Measurements from ENCODE around the gene MYO16.

The MYO16 gene

DNA sequence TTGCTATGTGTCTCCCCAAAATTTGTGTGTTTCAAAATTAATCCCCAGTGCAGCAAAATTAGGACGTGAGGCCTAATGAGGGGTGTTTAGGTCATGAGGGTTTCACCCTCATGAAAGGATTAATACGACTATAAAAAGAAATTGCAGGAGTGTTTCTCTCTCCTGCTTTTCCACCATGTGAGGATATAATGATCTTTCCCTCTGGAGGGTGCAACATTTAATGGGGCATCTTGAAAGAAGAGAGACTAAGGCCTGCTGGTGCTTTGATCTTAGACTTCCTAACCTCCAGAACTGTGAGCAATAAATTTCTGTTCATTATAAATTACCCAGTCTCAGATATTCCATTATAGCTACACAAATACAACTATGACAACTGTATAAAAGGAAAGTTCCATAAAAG is 183.2 kb downstream of the MYO16 start:
- DNase-seq = no peak

- DNase-seq = no peak
These were observed 184.3 kb downstream of the MYO16 start for GRCh38 chr13:108813587-108814170.

DNA sequence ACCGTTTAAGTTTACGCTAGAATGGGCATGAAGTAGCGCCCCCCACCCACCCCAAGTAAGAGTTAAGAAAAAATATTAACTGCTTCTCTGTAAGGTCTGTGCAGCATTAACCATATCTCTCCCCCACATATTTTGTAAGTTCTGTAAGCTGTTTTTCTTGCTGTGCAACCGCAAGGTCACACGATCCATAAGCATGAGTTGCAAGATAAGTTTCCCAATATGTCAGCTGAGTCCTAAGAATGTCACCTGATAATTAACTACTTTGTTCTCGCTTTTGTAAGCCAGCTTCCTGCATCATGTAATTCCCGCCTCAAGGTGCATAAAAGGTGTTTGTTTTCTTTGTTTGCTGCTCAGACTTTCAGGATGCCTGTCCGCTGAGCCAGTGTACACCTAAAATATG is 187.0 kb downstream of the MYO16 start:
- DNase-seq = no peak

- no peak for DNase-seq
These were observed 198.2 kb downstream of the MYO16 start for GRCh38 chr13:108827646-108828045.

DNA sequence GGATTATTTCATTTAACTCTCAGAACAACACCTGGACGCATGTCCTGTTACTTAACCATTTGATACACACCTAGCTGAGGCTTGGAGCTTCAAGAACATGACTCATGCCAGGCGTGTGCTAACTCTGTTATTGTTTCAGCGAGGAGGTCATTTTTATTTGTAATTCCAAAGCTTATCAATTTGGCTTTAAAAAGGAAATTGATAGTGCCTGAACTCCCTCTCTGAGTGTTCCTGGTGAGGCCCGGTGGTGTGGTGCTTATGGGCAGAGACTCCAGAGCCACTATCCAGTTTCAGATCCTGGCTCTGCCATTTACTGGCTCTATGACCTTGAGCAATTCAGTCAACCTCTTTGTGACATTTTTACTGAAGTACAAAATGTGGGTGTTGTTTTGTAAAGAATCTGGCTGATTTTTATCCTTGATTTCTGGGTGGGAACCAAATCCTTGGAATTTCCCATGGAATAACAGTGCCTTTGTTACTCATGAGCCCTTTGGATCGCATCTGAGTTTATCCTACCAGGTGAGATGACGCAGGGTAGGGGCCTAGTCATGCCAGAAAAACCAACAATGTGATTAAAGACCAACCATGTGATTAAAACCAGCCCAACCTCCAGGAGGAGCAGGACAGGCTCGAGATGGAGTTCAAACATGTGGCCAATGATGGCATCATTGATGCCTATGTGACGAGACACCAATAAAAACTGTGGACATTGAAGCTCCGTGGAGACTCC is 198.8 kb downstream of the MYO16 start:
- no peak for DNase-seq

GRCh38 chr13:108830916-108831315 is 201.5 kb downstream of the MYO16 start:
- no peak for DNase-seq

- DNase-seq = no peak
These were observed 204.1 kb downstream of the MYO16 start for GRCh38 chr13:108833531-108833930.

DNA sequence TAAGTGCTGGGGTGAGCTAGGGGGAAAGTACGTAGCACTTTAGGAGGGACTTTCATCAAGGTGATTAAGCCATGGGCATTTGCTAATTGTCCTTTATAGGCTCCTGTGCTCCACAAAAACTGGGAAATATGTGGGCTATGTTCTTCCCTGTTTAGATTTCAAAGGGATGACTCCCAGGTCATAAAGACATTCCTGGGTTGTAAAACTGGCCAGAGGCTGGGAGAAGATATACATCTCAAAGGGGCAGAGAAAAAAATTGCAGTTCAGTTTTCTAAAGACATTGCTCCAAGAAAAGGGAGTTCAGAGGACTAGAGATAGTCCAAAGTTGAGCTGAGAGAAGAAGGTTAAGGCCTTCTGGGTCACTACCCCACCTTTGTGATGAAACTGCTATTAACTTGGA is 204.8 kb downstream of the MYO16 start:
- DNase-seq = no peak

GRCh38 chr13:108835083-108835482 is 205.7 kb downstream of the MYO16 start:
- DNase-seq = no peak

GRCh38 chr13:108850691-108851090 is 221.3 kb downstream of the MYO16 start:
- DNase-seq = no peak

DNA sequence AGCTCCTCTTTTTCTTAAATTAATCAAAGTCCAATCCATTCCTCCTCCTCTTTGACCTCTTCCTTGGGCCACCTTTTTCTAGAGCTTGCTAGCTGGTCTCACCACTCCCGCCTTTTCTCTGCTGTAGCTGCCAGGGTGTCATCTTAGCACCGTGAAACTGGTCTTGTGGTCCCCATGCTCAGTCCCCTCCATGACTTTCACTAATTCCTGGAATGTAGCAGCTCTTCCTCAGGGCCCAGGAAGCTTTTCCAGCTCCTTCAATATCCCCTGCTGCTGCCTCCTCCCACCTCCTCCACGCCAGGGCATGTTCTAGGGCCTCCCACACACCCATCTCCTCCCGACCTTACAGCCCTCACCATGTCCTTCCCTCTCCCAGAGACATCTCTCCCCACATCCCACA is 222.2 kb downstream of the MYO16 start:
- DNase-seq = no peak

DNA sequence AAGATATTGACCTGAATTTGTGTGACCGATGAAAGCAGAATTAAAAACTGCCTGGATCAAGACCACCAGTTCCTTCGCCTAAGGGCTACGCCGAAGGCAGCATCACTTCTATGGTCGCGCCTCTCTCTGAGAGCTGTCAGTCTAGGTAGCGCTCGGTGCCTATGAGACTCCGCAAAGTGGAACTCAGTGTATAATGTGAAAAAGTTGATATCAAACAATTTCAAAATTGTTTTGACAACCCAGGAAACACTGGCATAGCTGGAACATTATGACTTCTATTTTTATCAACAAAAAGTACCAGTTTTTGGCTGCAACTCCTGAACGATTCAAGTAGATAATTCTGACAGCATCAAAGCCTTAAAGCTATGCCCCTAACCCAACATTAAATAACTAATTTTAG is 223.6 kb downstream of the MYO16 start:
- DNase-seq = no peak

DNA sequence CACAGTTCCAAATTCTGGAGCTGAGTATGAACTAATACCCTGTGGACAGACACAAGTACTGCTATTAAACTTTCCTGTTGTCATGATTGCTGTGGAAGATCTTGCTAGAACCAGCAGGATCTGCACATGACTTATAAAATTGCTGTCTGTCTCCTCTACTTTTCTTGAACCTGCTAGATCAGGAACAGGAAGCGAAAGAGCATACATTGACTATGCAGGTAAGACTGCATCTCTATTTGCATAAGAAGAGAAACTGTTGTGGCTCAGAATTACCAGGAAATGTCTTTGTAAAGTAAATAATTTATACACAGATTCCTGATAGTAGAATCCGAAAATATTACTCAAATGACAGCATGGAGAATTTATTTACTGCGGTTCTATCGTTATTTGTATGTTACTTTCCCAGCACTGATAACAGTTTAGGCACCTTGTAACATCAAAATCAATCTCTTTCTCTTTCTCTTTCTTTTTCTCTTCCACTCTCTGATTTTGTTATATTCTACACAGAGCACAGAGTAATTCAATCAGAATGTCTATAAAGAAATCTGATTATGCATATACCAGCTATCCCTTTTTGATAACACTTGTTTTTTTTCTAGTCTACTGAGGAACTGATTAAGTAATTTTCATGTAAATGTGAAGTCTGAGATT is 226.5 kb downstream of the MYO16 start:
- no peak for DNase-seq

GRCh38 chr13:108858676-108859075 is 229.3 kb downstream of the MYO16 start:
- no peak for DNase-seq

GRCh38 chr13:108859197-108860012 is 230.0 kb downstream of the MYO16 start:
- no peak for DNase-seq

DNA sequence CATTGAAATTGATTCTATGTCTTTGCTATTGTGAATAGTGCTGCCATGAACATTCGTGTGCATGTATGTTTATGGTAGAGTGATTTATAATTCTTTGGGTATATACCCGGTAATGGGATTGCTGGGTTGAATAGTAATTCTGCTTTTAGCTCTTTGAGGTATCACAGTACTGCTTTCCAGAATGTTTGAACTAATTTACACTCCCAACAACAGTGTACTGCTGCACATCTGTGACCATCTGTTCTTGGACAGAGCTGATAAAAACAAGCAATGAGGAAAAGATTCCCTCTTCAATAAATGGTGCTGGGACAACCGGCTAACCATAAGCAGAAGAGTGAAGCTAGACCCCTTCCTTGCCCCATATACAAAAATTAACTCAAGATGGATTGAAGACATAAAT is 231.0 kb downstream of the MYO16 start:
- DNase-seq = no peak

- no peak for DNase-seq
These were observed 247.9 kb downstream of the MYO16 start for GRCh38 chr13:108877300-108877699.

GRCh38 chr13:108878732-108879131 is 249.3 kb downstream of the MYO16 start:
- DNase-seq = no peak

- no peak for DNase-seq
These were observed 260.0 kb downstream of the MYO16 start for GRCh38 chr13:108889324-108889984.

GRCh38 chr13:108895220-108895704 is 265.9 kb downstream of the MYO16 start:
- DNase-seq = peak; percentile 86

DNA sequence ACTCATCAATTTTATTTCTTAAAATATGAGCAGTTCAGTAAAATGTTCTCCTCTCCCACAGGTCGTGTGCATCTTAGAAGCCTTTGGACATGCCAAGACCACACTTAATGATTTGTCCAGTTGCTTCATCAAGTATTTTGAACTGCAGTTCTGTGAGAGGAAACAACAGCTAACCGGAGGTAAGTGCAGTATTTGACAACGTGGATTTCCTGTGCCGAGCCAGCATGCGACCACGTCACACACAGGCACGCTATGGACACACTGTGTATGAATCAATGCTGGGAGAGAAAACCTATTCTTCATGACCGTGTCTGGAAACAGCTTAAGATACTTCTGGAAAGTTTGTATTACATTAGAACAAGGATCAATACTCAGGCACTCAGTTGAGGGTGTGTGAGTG is 268.5 kb downstream of the MYO16 start:
- DNase-seq = peak; percentile 36

- no peak for DNase-seq
These were observed 273.2 kb downstream of the MYO16 start for GRCh38 chr13:108902405-108903155.

Measured in hematopoietic multipotent progenitor cell treated with erythropoietin and hydrocortisone succinate and interleukin-3 and kit ligand, for 6 days (in vitro differentiated cells).